Body of pancreas (tissue), 4 donors: ENCODE data around the gene SIRPB1. TPM values are rescaled to one million over a fixed set of nuclear protein-coding genes. Genes with fewer than 3 reads are reported as not detected.
A peak's percentile ranks its signal among the peaks of the same experiment; 100 is the strongest.

Experiments
- ATAC-seq: fragments of 150-250 bp; one replicate; pipeline ENCODE4 v1.9.1; 2016
- DNase-seq, 4 donors: peaks; one replicate each; pipeline ENCODE4 v3.0.0-alpha.2; 2019
- H3K27ac ChIP-seq, 4 donors: fragments of 200-600 bp; sonication (generic); 1 replicate in 3 of 4; 2 replicates in 1 of 4; pipeline versions ENCODE4 v1.5.1 to v1.6.1; 2016 to 2019; ENCODE audit warnings: mild to moderate bottlenecking in 1 of 4, mixed read lengths in 1 of 4, moderate library complexity in 1 of 4
- H3K27me3 ChIP-seq, 2 donors: fragments of 200-600 bp; sonication (generic); one replicate each; pipeline ENCODE4 v1.6.0; 2016; ENCODE audit warnings: mild to moderate bottlenecking in 1 of 2
- H3K36me3 ChIP-seq, 2 donors: fragments of 200-600 bp; sonication (generic); replicated peaks in 1 of 2; 2 replicates each; pipeline ENCODE4 v1.5.1; 2016; ENCODE audit warnings: low read depth in 2 of 2; ENCODE audit not compliant: insufficient read depth in 1 of 2
- H3K4me1 ChIP-seq: fragments of 200-600 bp; sonication (generic); one replicate; pipeline ENCODE4 v1.6.0; 2016
- H3K4me3 ChIP-seq, 2 donors: fragments of 200-600 bp; sonication (generic); 1 replicate in 1 of 2; 2 replicates in 1 of 2; pipeline ENCODE4 v1.5.1; 2016 to 2019
- H3K9me3 ChIP-seq, 3 donors: fragments of 200-600 bp; sonication (generic); 1 replicate in 2 of 3; 2 replicates in 1 of 3; pipeline ENCODE4 v1.5.1; 2016
- POLR2A ChIP-seq, 3 donors: fragments of 450-650 bp; IDR thresholded peaks; one replicate each; pipeline ENCODE4 v1.6.1; 2016; ENCODE audit warnings: antibody characterized with exemption in 3 of 3, mild to moderate bottlenecking in 2 of 3
- WGBS, 2 donors: methylation state at CpG; one replicate each; pipeline ENCODE4 v1.1.5; 2017; 5-methylcytosine and 5-hydroxymethylcytosine counted together
- intact Hi-C: fragments of 100-400 bp; cut with DNase I; formaldehyde crosslinking; loops from one replicate; pipeline ENCODE4 v1.15.1; 2023
- total RNA-seq, 2 donors: library from RNA; depleted of rRNA; stranded (reverse); fragments of >200 nt; gene quantifications; one replicate each; pipeline ENCODE4 v1.1.0, GENCODE V29; 2016
- TF ChIP-seq, protein P1 (sequence below), 7 experiments: fragments of 450-650 bp in 4 of 7; fragments of 200-600 bp in 3 of 7; sonication (generic) in 3 of 7; IDR thresholded peaks; one replicate each; pipeline ENCODE4 v1.5.1; 2016 to 2019; ENCODE audit warnings: antibody characterized with exemption in 7 of 7

The SIRPB1 gene
- total RNA-seq = 10 to 100 TPM in 1 of 2 donors, 1 to 10 TPM in 1; 1.3 to 14.2 TPM

DNA sequence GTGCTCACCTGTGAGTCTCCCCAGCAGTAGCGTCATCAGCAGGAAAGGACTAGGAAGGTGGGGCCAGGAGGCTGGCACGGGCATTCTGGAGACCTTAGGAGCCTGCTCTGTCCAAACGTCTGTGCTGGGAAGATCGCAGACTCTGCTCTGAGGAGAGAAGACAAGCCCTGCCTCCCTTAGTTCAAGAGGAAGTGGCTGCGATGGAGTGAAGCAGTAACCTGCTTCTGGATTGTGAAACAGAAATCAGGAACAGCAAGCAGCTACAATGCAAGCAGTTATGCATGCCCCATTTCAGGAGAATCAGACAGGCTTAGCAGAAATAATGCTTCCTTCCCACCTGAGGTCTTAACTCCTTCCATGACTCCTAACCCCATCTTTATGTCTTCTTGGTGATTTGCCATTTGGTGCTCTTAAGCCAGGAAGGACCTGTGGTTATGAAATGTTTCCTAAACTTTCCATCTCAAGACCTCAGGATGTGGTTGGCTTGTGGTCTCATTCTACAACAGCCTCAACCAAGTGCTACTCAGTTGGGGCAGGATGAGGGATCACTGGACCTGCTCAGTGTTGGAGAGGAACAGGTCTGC lies at the start of gene SIRPB1:
Gene SIRPB1 (minus strand): TSS at position 149 of the 584 bp plus-strand sequence. CDS start 65 bp downstream, at position 84.
- H3K36me3 ChIP-seq = no peaks in the 10 kb centered on the region
- no peak within 1 kb of the TSS for H3K4me3 ChIP-seq
- TF ChIP-seq, protein P1, sequence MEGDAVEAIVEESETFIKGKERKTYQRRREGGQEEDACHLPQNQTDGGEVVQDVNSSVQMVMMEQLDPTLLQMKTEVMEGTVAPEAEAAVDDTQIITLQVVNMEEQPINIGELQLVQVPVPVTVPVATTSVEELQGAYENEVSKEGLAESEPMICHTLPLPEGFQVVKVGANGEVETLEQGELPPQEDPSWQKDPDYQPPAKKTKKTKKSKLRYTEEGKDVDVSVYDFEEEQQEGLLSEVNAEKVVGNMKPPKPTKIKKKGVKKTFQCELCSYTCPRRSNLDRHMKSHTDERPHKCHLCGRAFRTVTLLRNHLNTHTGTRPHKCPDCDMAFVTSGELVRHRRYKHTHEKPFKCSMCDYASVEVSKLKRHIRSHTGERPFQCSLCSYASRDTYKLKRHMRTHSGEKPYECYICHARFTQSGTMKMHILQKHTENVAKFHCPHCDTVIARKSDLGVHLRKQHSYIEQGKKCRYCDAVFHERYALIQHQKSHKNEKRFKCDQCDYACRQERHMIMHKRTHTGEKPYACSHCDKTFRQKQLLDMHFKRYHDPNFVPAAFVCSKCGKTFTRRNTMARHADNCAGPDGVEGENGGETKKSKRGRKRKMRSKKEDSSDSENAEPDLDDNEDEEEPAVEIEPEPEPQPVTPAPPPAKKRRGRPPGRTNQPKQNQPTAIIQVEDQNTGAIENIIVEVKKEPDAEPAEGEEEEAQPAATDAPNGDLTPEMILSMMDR (IDR thresholded peaks at IDR 0.05) = no peak
- peak in 1 of 3 donors; percentile 12 for TF ChIP-seq POLR2A (IDR thresholded peaks at IDR 0.05)
- H3K27ac ChIP-seq = peak within 1 kb of the TSS in 1 of 4 donors; percentile 59
- no peaks in the 10 kb centered on the region for H3K27me3 ChIP-seq
- 33 to 41% methylated on average over 2 to 5 of the region's 5 CpGs for WGBS, 2 donors
- intact Hi-C loops = loop anchor here (5.0 kb wide), 1 partner anchor 43 kb away; no protein-coding TSS in a partner anchor
- H3K4me1 ChIP-seq = no peaks in the 10 kb centered on the region
- ATAC-seq (no peak), DNase-seq (peak in 1 of 4 donors; percentile 41)
- H3K9me3 ChIP-seq = no peaks in the 10 kb centered on the region

DNA sequence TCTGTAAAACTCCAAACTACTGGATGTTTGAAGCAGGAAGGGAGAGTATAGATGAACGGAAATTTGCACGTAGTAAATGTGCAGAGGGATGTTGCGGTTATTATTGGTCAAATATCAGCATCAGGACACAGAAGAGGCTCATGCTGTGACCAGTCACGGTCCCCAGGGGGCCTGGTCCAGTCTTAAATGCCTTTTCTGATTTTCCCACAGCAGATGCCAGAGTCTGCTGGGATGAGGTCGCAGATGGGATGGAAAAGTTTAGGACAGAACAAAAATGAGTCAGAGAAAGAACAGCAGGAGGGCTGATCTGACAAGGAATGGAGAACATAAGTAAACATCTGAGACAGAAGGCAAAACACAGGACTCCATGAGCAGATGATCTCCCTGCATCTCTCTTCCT lies 49.5 kb upstream of the SIRPB1 start:
- intact Hi-C loops = no loop called here
- Histone ChIP-seq H3K9me3 (no peaks in the 10 kb centered on the region), H3K4me1 (no peaks in the 10 kb centered on the region), H3K4me3 (no peak overlapping the region), H3K27me3 (no peaks in the 10 kb centered on the region), H3K36me3 (no peaks in the 10 kb centered on the region), H3K27ac (no peak overlapping the region)
- no peak for ATAC-seq
- 48 to 65% methylated on average over 5 of the region's 5 CpGs for WGBS, 2 donors
- TF ChIP-seq, protein P1 (IDR thresholded peaks at IDR 0.05) = no peak
- no peak for TF ChIP-seq POLR2A (IDR thresholded peaks at IDR 0.05)
- DNase-seq = no peak

DNA sequence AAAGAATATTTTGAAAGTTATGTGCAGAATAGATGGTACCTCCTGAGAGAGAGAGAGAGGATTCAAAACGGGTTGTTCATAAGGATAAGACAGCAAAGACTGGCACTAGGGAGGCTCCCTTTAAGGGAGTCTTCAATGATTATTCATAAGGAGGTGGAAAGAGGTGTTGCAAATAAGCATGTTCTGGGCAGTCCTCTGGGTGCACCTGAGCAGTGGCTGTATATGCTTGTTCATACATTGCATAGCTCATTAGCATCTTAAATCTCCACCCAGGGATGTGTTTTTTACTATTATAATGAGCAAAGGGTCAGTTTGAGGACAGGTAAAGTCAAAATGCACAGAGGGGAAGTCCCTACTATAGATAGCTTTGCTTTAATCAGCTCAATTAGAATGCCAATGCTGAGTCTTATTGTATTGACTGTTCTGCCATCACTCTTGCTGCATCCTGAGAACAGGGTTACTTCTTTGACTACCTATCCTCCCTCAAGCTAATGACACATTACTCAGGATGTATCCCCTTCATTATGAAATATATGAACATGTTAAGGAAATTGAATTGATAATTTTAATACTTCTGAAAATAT lies 47.8 kb upstream of the SIRPB1 start:
- H3K4me1 ChIP-seq = no peaks in the 10 kb centered on the region
- no peak for TF ChIP-seq POLR2A (IDR thresholded peaks at IDR 0.05)
- TF ChIP-seq, protein P1 (IDR thresholded peaks at IDR 0.05) = no peak
- H3K27me3 ChIP-seq = no peaks in the 10 kb centered on the region
- no peak overlapping the region for H3K27ac ChIP-seq
- H3K4me3 ChIP-seq = no peak overlapping the region
- ATAC-seq (no peak), DNase-seq (no peak)
- 26 to 39% methylated on average over 1 of the region's 1 CpG for WGBS, 2 donors
- intact Hi-C loops = no loop called here
- H3K36me3 ChIP-seq = no peaks in the 10 kb centered on the region
- no peaks in the 10 kb centered on the region for H3K9me3 ChIP-seq

DNA sequence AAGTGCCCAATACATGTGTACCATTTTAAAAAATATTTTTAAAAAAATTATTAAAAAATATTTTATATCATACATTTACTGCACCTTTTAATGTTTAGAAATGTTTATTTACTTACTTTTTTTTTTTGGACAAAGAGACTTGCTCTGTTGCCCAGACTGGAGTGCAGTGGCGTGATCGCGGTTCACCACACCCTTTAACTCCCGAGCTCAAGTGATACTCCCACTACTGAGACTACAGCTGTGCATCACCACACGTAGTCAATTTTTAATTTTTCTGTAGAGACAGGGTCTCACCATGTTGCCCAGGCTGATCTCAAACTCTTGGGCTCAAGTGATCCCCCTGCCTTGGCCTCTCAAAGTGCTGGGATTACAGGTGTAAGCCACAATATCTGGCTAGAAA lies 47.0 kb upstream of the SIRPB1 start:
- Histone ChIP-seq H3K27ac (no peak overlapping the region), H3K36me3 (no peaks in the 10 kb centered on the region), H3K4me1 (no peaks in the 10 kb centered on the region), H3K9me3 (no peaks in the 10 kb centered on the region), H3K27me3 (no peaks in the 10 kb centered on the region), H3K4me3 (no peak overlapping the region)
- intact Hi-C loops = no loop called here
- ATAC-seq (no peak), DNase-seq (no peak)
- TF ChIP-seq, protein P1 (IDR thresholded peaks at IDR 0.05) = no peak
- no peak for TF ChIP-seq POLR2A (IDR thresholded peaks at IDR 0.05)
- 66 to 76% methylated on average over 5 of the region's 5 CpGs for WGBS, 2 donors

DNA sequence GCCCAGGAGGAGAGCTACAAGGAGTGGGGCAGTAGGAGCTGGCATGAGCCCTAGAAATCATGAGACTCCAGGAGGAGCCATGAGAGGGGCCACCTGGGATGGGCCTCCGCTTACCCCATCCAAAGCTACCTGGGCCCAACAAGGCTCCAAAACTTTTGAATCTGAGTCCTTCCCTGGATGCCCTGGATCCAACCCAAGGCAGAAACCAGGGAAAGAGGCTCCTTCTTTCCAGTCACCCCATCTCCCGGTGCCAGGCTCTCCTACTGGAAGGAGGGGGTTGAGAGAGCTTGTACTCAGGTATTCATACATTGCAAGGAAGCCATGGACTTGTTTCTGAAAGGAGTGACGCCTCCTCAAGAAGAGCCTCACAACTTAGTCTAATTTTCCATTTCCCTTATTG lies 45.5 kb upstream of the SIRPB1 start:
- H3K4me1 ChIP-seq = no peaks in the 10 kb centered on the region
- intact Hi-C loops = no loop called here
- WGBS, 2 donors = 81 to 88% methylated on average over 3 of the region's 3 CpGs

More for the DNA sequence above, 45.5 kb upstream of the SIRPB1 start:
- H3K27ac ChIP-seq = no peak overlapping the region
- DNase-seq (no peak), ATAC-seq (no peak)
- no peaks in the 10 kb centered on the region for H3K9me3 ChIP-seq
- TF ChIP-seq POLR2A (IDR thresholded peaks at IDR 0.05) = no peak
- TF ChIP-seq, protein P1 (IDR thresholded peaks at IDR 0.05) = no peak
- no peaks in the 10 kb centered on the region for H3K36me3 ChIP-seq
- no peaks in the 10 kb centered on the region for H3K27me3 ChIP-seq
- no peak overlapping the region for H3K4me3 ChIP-seq
